HG03520 (cell line): ENCODE data around the gene ITPA.

ENCODE experiments used
- ATAC-seq: cut with Tn5 transposase; IDR thresholded peaks from one replicate; pipeline ENCODE4 v1.9.1; 2021; ENCODE audit warnings: mild to moderate bottlenecking, moderate library complexity; ENCODE audit not compliant: unreplicated experiment

The ITPA gene

DNA sequence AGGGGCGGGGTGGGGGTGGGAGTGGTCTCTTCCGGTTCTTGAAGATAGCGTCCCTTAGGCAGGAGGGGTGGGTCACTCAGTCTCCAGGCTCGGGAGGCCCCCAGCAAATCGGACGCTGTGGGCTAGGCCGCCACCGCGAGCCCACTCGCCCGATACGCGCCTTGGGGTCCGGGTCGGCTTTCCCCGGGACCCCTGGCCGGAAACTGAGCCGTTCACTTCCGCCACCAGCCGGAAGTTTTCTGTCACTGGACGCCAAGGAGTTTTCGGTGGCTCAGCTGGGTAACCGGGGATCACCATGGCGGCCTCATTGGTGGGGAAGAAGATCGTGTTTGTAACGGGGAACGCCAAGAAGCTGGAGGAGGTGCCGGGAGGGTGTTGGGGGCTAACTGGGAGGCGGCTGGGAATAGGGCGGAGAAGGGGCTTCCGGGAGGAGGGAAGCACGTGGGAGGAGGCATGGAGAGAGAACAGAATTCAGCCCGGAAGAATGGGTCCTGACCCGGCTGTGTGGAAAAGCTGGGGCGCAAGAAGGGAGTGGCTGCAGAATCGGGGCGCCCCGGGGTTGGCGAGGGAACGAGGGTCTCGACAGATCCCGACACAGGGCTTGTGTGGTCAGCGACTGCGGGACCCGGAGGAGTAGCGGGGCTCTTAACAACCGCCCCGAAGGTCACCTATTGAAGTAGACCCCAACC lies at the start of gene ITPA:
Gene ITPA (plus strand): TSS at position 242 of the 689 bp plus-strand sequence. CDS start 54 bp downstream, at position 296.
- no peak for ATAC-seq

- no peak for ATAC-seq
Measured at GRCh38 chr20:3160418-3160817, 48.9 kb upstream of the ITPA start.

DNA sequence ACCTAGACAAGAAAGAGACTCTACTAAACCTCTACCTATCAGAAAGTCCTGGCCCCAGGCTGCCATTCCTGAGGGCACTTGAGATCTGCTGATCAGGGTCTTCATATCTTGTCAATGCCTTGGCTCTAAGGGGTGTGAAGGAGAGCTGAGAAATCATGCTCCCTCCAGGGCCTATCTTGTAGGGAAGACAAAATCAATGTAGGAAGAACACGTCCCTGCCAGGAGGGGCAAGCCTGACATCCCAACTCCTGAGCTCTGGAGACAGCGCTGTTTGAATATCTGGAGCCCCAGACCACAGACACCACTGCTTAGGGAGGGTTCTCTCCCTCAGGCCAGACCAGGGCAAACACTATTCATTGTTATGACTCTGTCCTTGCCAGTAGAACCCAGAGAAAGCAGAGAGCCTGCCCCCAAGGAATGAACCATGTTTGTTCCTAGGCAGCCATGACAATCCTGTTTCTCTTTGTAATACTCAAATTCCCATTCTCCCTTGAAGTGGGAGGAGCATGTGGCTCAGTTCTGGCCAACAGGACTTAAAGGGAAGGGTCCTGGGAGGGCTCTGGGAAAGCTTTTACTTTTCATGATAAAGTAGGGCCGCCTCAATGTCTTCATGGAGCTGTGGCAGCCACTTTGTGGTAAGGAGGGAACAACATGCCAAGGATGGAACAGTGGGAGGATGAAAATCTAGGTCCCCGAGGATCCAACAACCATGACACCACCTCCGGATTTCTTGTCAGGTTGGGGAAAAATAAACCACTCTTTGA lies 47.8 kb upstream of the ITPA start:
- ATAC-seq, result no peak

GRCh38 chr20:3162080-3162611 lies 47.2 kb upstream of the ITPA start:
- ATAC-seq, result no peak

- no peak for ATAC-seq
Measured at GRCh38 chr20:3163099-3164042, 45.9 kb upstream of the ITPA start.

DNA sequence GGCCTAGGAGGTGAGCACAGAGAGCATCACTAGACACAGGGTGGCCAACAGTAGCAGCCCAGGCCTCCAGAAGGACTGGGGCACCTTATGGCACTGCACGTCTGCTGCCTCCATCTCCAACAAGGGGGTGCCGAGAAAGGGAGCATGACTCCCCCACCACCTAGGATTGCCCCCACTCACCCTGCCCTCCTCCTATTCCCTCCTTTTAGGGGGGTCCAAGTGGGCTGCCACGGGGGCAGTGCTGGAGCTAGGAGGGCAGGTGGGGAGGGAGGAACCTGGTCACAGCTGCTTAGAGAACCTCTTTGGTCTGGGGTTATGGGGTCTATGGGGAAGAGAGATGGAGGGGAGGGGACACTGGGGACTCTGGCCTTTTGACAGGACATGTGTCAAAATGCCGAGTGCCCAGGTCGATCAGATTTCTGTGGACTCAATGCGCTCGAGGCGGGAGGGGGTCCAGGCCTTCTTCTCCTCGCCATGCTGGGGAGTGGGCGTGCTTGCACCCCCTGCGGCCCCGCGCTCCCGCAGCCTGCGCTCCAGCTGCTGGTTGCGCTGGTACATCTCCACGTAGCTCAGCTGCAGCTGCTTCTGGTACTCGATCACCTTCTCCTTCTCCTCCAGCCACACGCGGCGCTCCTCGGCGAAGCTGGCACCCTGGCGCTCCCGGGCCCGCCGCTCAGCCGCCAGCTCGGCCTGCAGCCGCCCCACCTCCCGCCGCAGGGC lies 45.1 kb upstream of the ITPA start:
- ATAC-seq, result no peak

DNA sequence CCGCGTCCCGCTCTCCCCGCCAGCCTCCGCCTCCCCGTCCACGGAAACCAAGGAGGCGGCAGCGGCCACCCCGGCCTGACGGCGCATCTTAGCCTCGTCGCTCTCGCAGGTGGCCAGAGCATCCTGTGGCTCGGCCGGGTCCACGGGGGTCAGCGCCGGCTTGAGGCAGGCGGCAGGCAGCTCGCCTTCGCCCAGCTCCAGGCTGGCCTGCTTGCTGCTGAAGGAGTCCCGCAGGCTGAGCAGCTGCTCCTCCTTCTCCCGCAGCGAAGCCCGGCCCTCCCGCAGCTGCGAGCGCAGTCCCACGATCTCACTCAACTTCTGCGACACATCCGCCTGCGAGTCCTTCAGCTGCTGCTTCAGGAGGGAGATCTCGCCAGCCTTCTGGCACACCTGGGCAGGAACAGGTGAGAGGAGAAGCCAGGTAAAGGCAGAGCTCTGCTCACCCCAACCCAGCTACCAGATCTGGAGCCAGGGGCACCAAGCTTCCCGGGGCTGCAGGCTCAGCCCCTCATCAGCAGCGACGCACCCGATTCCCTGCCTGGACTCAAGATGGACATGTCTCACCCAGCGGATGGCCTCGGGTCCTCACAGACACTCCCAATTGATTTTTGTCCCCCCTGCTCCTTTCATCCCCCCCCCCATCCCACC lies 44.4 kb upstream of the ITPA start:
- ATAC-seq, result no peak

GRCh38 chr20:3165473-3166337 lies 43.6 kb upstream of the ITPA start:
- ATAC-seq, result no peak

GRCh38 chr20:3166338-3166912 lies 42.9 kb upstream of the ITPA start:
- no peak for ATAC-seq

DNA sequence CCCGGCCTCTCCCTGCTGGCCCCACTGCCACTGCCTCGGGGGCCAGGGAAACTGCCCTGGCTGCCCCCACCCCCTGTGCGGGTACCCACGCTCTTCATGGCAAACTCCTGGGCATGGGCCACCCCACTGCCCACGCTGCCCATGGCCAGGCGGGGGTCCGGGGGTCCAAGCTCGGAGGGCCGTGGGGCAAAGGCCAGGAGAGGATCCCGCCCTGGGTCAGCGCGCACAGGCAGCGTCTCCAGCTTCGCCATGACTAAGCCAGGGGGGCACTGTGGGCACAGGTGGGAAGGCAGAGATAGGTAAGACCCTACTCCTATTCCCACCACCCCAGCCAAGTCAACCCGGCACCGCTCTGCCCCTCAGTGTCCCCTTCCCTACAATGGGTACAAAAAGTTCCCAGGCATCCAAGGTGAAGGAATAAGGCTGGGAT lies 42.4 kb upstream of the ITPA start:
- ATAC-seq, result no peak

- no peak for ATAC-seq
Measured at GRCh38 chr20:3167738-3168078, 41.6 kb upstream of the ITPA start.

GRCh38 chr20:3168079-3168828 lies 41.0 kb upstream of the ITPA start:
- ATAC-seq, result no peak

GRCh38 chr20:3168829-3169590 lies 40.3 kb upstream of the ITPA start:
- ATAC-seq, result no peak

DNA sequence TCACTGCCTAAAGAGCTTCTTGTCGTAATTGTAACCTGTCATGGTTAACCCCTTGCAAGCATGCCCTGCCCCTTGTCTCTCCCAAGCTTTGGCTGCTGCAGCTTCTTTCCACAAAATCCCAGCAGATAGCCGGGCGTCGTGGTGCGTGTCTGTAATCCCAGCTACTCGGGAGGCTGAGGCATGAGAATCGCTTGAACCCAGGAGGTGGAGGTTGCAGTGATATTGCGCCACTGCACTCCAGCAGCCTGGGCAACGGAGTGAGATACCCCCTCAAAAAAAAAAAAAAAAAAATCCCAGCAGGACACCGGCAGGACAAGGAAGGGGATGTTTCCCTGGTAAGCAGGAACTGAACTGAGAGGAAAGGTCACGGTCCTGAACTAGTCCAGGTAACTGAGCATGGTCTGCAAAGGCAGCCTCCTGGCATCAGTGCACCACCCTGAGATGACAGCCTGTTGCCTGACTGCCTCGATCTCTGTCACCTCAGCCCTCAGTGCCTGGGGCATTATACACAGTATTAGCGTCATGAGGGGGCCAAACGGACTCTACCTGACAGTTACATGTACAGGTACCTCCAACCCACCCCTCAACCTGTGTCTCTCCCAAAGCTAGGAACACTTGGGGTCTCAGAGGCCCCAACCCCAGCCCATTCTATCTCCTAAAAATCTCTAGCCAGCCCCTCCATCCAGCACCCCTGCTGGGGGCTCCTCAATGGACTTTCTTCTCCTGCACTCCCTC lies 37.7 kb upstream of the ITPA start:
- ATAC-seq, result no peak

DNA sequence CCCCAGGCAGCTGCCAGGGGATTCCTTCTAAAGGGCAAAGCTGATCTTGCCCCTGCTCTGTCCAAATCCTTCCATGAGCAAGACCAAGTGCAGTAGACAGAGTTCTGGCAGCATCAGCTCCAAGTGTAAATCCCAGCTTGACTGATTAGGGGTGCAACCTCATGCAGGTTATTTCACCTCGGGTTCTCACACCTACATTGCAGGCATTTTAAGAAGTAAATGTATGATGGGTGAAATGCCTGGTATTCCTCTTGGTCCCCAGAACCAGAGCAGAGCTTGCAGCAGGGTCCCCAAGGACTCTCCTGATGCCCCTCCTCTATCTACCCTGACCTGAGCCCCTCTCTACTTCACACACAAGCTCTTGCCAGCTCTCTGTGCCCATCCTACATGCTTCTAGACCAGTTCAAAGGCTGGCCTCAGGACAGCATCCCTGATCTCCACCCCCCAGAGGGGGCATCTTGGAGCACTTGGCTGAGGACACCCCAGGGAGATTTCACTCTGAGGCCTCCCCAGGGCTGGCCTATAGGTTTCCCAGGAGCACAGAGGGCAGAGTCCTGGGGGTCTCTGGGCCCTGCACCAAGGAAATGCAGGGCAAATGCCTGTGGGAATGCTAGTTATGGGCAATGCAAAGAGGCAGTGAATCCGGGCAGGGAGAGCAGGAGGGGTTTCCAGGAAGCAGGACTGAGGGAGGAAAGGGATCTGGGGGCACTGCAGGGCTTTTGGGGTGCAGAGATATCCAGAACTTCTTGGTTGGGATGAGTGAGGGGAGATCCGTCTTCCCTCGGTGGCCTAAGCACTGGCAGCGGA lies 37.0 kb upstream of the ITPA start:
- no peak for ATAC-seq
